ENCODE data around the gene ZSCAN26.

Gene ZSCAN26

GRCh38 chr6:28269492-28269891, 2.5 kb downstream of the ZSCAN26 start:
- no peak overlapping the region for H3K27ac ChIP-seq (ENCODE audit: low read depth, low read length)
- H3K4ac ChIP-seq (ENCODE audit: low read depth, low read length), result no peak overlapping the region
- H3K4me3 ChIP-seq (ENCODE audit: low read depth, low read length), result no peak overlapping the region
- H4K8ac ChIP-seq (ENCODE audit: low read depth, low read length), result no peak overlapping the region
- H3K9ac ChIP-seq (ENCODE audit: low read length), result no peak overlapping the region
- H4K12ac ChIP-seq (ENCODE audit: low read depth, low read length), result no peak overlapping the region
- no peaks in the 10 kb centered on the region for H3K4me1 ChIP-seq (ENCODE audit: control insufficient read depth in 1 of 2, insufficient read depth in 2 of 2, low read length in 2 of 2)
- no peak overlapping the region for H3K4me2 ChIP-seq (ENCODE audit: low read length)
- peaks cover 3% of the 10 kb centered on the region for H3K79me2 ChIP-seq (ENCODE audit: control insufficient read depth, insufficient read depth, low read length, poor library complexity)
- H2AK5ac ChIP-seq (ENCODE audit: low read length), result no peak overlapping the region
- H3K27me3 ChIP-seq (ENCODE audit: insufficient read depth, low read length), result no peaks in the 10 kb centered on the region
- no peak overlapping the region for H2BK120ac ChIP-seq (ENCODE audit: insufficient read depth, low read length, poor library complexity)
- peaks cover 4% of the 10 kb centered on the region for H3K79me1 ChIP-seq (ENCODE audit: low read length)
- no peak overlapping the region for H3K18ac ChIP-seq (ENCODE audit: low read length)
- peak; percentile 16 to 75 for DNase-seq
- no peak overlapping the region for H3K14ac ChIP-seq (ENCODE audit: low read length)
- no peak overlapping the region for H2BK12ac ChIP-seq (ENCODE audit: low read length)
- H3K23ac ChIP-seq (ENCODE audit: low read length), result no peak overlapping the region
- H2AFZ ChIP-seq (ENCODE audit: insufficient read depth, low read length, poor library complexity), result no peak overlapping the region
- H3K9me3 ChIP-seq (ENCODE audit: insufficient read depth, low read depth, low read length), result no peaks in the 10 kb centered on the region
- peaks cover 11 to 17% of the 10 kb centered on the region in 2 experiments for H3K36me3 ChIP-seq (ENCODE audit: control insufficient read depth in 1 of 2, insufficient read depth in 2 of 2, low read length in 2 of 2)
- H2BK5ac ChIP-seq (ENCODE audit: low read depth, low read length, poor library complexity), result no peak overlapping the region
- no peak overlapping the region for H4K91ac ChIP-seq (ENCODE audit: low read depth, low read length)

GRCh38 chr6:28274888-28275287, 7.9 kb downstream of the ZSCAN26 start:
- H3K27me3 ChIP-seq (ENCODE audit: insufficient read depth, low read length), result no peaks in the 10 kb centered on the region
- no peak overlapping the region for H3K14ac ChIP-seq (ENCODE audit: low read length)
- no peak overlapping the region for H3K23ac ChIP-seq (ENCODE audit: low read length)
- H3K36me3 ChIP-seq (ENCODE audit: control insufficient read depth in 1 of 2, insufficient read depth in 2 of 2, low read length in 2 of 2), result peaks cover 11 to 29% of the 10 kb centered on the region in 2 experiments
- no peak overlapping the region for H3K4me3 ChIP-seq (ENCODE audit: low read depth, low read length)
- no peak overlapping the region for H4K91ac ChIP-seq (ENCODE audit: low read depth, low read length)
- no peak overlapping the region for H2BK5ac ChIP-seq (ENCODE audit: low read depth, low read length, poor library complexity)
- H3K4ac ChIP-seq (ENCODE audit: low read depth, low read length), result no peak overlapping the region
- H3K18ac ChIP-seq (ENCODE audit: low read length), result no peak overlapping the region
- no peak overlapping the region for H2BK12ac ChIP-seq (ENCODE audit: low read length)
- H2AK5ac ChIP-seq (ENCODE audit: low read length), result no peak overlapping the region
- H3K4me1 ChIP-seq (ENCODE audit: control insufficient read depth in 1 of 2, insufficient read depth in 2 of 2, low read length in 2 of 2), result no peaks in the 10 kb centered on the region
- no peak overlapping the region for H4K12ac ChIP-seq (ENCODE audit: low read depth, low read length)
- no peak overlapping the region for H3K9ac ChIP-seq (ENCODE audit: low read length)
- no peak overlapping the region for H3K4me2 ChIP-seq (ENCODE audit: low read length)
- H4K8ac ChIP-seq (ENCODE audit: low read depth, low read length), result no peak overlapping the region
- H3K9me3 ChIP-seq (ENCODE audit: insufficient read depth, low read depth, low read length), result no peaks in the 10 kb centered on the region
- H3K27ac ChIP-seq (ENCODE audit: low read depth, low read length), result no peak overlapping the region
- no peak overlapping the region for H2BK120ac ChIP-seq (ENCODE audit: insufficient read depth, low read length, poor library complexity)
- H3K79me1 ChIP-seq (ENCODE audit: low read length), result no peaks in the 10 kb centered on the region
- no peak overlapping the region for H2AFZ ChIP-seq (ENCODE audit: insufficient read depth, low read length, poor library complexity)
- no peaks in the 10 kb centered on the region for H3K79me2 ChIP-seq (ENCODE audit: control insufficient read depth, insufficient read depth, low read length, poor library complexity)
- DNase-seq, result no peak

GRCh38 chr6:28277746-28278145, 10.8 kb downstream of the ZSCAN26 start:
- no peak overlapping the region for H3K23ac ChIP-seq (ENCODE audit: low read length)
- no peak overlapping the region for H4K12ac ChIP-seq (ENCODE audit: low read depth, low read length)
- no peak overlapping the region for H2BK5ac ChIP-seq (ENCODE audit: low read depth, low read length, poor library complexity)
- H4K91ac ChIP-seq (ENCODE audit: low read depth, low read length), result no peak overlapping the region
- no peak overlapping the region for H4K8ac ChIP-seq (ENCODE audit: low read depth, low read length)
- no peak overlapping the region for H2BK120ac ChIP-seq (ENCODE audit: insufficient read depth, low read length, poor library complexity)
- no peak overlapping the region for H3K14ac ChIP-seq (ENCODE audit: low read length)
- H3K36me3 ChIP-seq (ENCODE audit: control insufficient read depth in 1 of 2, insufficient read depth in 2 of 2, low read length in 2 of 2), result peaks cover 6 to 20% of the 10 kb centered on the region in 2 experiments
- no peak for DNase-seq
- H3K4me3 ChIP-seq (ENCODE audit: low read depth, low read length), result no peak overlapping the region
- no peak overlapping the region for H2AFZ ChIP-seq (ENCODE audit: insufficient read depth, low read length, poor library complexity)
- H3K27ac ChIP-seq (ENCODE audit: low read depth, low read length), result no peak overlapping the region
- no peaks in the 10 kb centered on the region for H3K27me3 ChIP-seq (ENCODE audit: insufficient read depth, low read length)
- H3K18ac ChIP-seq (ENCODE audit: low read length), result no peak overlapping the region
- peaks cover 0 to 2% of the 10 kb centered on the region in 2 experiments for H3K4me1 ChIP-seq (ENCODE audit: control insufficient read depth in 1 of 2, insufficient read depth in 2 of 2, low read length in 2 of 2)
- H3K9ac ChIP-seq (ENCODE audit: low read length), result no peak overlapping the region
- H3K79me1 ChIP-seq (ENCODE audit: low read length), result peaks cover 4% of the 10 kb centered on the region
- WGBS (ENCODE audit: extremely low coverage, insufficient coverage, insufficient read length), result no CpG with 5 or more reads among the region's 3 CpGs
- H3K9me3 ChIP-seq (ENCODE audit: insufficient read depth, low read depth, low read length), result no peaks in the 10 kb centered on the region
- H3K4me2 ChIP-seq (ENCODE audit: low read length), result no peak overlapping the region
- no peak overlapping the region for H3K4ac ChIP-seq (ENCODE audit: low read depth, low read length)
- H2BK12ac ChIP-seq (ENCODE audit: low read length), result no peak overlapping the region
- H3K79me2 ChIP-seq (ENCODE audit: control insufficient read depth, insufficient read depth, low read length, poor library complexity), result peaks cover 4% of the 10 kb centered on the region
- H2AK5ac ChIP-seq (ENCODE audit: low read length), result no peak overlapping the region

GRCh38 chr6:28280595-28281287, 13.8 kb downstream of the ZSCAN26 start:
- Histone ChIP-seq H3K36me3 (ENCODE audit: control insufficient read depth in 1 of 2, insufficient read depth in 2 of 2, low read length in 2 of 2) (peaks cover 10 to 24% of the 10 kb centered on the region in 2 experiments), H2BK12ac (ENCODE audit: low read length) (no peak overlapping the region), H3K27me3 (ENCODE audit: insufficient read depth, low read length) (no peaks in the 10 kb centered on the region), H3K79me1 (ENCODE audit: low read length) (peaks cover 4% of the 10 kb centered on the region), H3K4ac (ENCODE audit: low read depth, low read length) (no peak overlapping the region), H2AK5ac (ENCODE audit: low read length) (no peak overlapping the region), H3K9ac (ENCODE audit: low read length) (no peak overlapping the region), H4K91ac (ENCODE audit: low read depth, low read length) (no peak overlapping the region), H2AFZ (ENCODE audit: insufficient read depth, low read length, poor library complexity) (no peak overlapping the region), H3K27ac (ENCODE audit: low read depth, low read length) (no peak overlapping the region), H4K8ac (ENCODE audit: low read depth, low read length) (peak overlapping the region; percentile 97), H2BK120ac (ENCODE audit: insufficient read depth, low read length, poor library complexity) (no peak overlapping the region), H3K4me1 (ENCODE audit: control insufficient read depth in 1 of 2, insufficient read depth in 2 of 2, low read length in 2 of 2) (peaks cover 0 to 2% of the 10 kb centered on the region in 2 experiments), H4K12ac (ENCODE audit: low read depth, low read length) (no peak overlapping the region), H3K79me2 (ENCODE audit: control insufficient read depth, insufficient read depth, low read length, poor library complexity) (peaks cover 4% of the 10 kb centered on the region), H3K23ac (ENCODE audit: low read length) (no peak overlapping the region), H3K14ac (ENCODE audit: low read length) (no peak overlapping the region), H3K18ac (ENCODE audit: low read length) (no peak overlapping the region), H3K9me3 (ENCODE audit: insufficient read depth, low read depth, low read length) (no peaks in the 10 kb centered on the region), H2BK5ac (ENCODE audit: low read depth, low read length, poor library complexity) (no peak overlapping the region), H3K4me2 (ENCODE audit: low read length) (peak overlapping the region; percentile 70), H3K4me3 (ENCODE audit: low read depth, low read length) (no peak overlapping the region)
- no CpG with 5 or more reads among the region's 3 CpGs for WGBS (ENCODE audit: extremely low coverage, insufficient coverage, insufficient read length)
- no peak for DNase-seq

Measured in trophoblast cell (in vitro differentiated cells and primary cell).